Progenitor cell of endocrine pancreas (in vitro differentiated cells): Measurements from ENCODE around the gene NIPSNAP2. TPM values are rescaled to one million over a fixed set of nuclear protein-coding genes. Genes with fewer than 3 reads are reported as not detected.
"Not testable (repeated sequence)": the region's sequence is repeated elsewhere in the genome, so short reads cannot be mapped to it uniquely, and the experiment has no call there.

Source experiments
- DNase-seq: peaks from one replicate; pipeline ENCODE4 v3.0.0; 2021; ENCODE audit warnings: low spot score; ENCODE audit not compliant: unreplicated experiment
- H3K27ac Mint-ChIP-seq: 2 replicates; pipeline ENCODE4 v1.8.0; 2021; ENCODE audit warnings: mild to moderate bottlenecking, moderate library complexity, mixed read lengths
- H3K27me3 Mint-ChIP-seq: 2 replicates; pipeline ENCODE4 v1.8.0; 2021; ENCODE audit warnings: mixed read lengths
- H3K36me3 Mint-ChIP-seq: 2 replicates; pipeline ENCODE4 v1.8.0; 2022; ENCODE audit warnings: mixed read lengths; ENCODE audit not compliant: insufficient read depth
- H3K4me1 Mint-ChIP-seq: 2 replicates; pipeline ENCODE4 v1.8.0; 2021; ENCODE audit warnings: low read depth, mixed read lengths
- H3K4me3 Mint-ChIP-seq: 2 replicates; pipeline ENCODE4 v1.8.0; 2021; ENCODE audit warnings: low read depth, mild to moderate bottlenecking, moderate library complexity, mixed read lengths
- H3K9me3 Mint-ChIP-seq: 2 replicates; pipeline ENCODE4 v1.8.0; 2021; ENCODE audit warnings: low read depth, mixed read lengths
- CTCF ChIP-seq: fragments of 200-600 bp; sonication (generic); IDR thresholded peaks from one replicate; pipeline ENCODE4 v1.5.0; 2021; ENCODE audit warnings: antibody characterized with exemption, mild to moderate bottlenecking; ENCODE audit not compliant: unreplicated experiment
- total RNA-seq: library from RNA; stranded (reverse); gene quantifications from 2 replicates; pipeline ENCODE4 v1.2.1, GENCODE V29; 2021

Gene NIPSNAP2
- total RNA-seq, 1 donor from 2014 or later, result 50.3 TPM

- Mint-ChIP-seq H3K9me3 (no peaks in the 10 kb centered on the region), H3K36me3 (peaks cover 12% of the 10 kb centered on the region), H3K27me3 (no peaks in the 10 kb centered on the region), H3K27ac (peak overlapping the region; percentile 89), H3K4me3 (peak overlapping the region; percentile 81), H3K4me1 (peaks cover 16% of the 10 kb centered on the region)
- peak; percentile 64 for DNase-seq
- peak; percentile 55 for TF ChIP-seq CTCF
Observed at GRCh38 chr7:56033671-56034432, 69.5 kb downstream of the NIPSNAP2 start.

GRCh38 chr7:56040730-56041129, 76.3 kb downstream of the NIPSNAP2 start:
- Mint-ChIP-seq H3K9me3 (no peaks in the 10 kb centered on the region), H3K4me3 (no peak overlapping the region), H3K36me3 (peaks cover 6% of the 10 kb centered on the region), H3K27ac (no peak overlapping the region), H3K27me3 (no peaks in the 10 kb centered on the region), H3K4me1 (no peaks in the 10 kb centered on the region)
- no peak for DNase-seq
- TF ChIP-seq CTCF, result no peak

- not testable (repeated sequence) for H3K27me3 Mint-ChIP-seq, DNase-seq, H3K36me3 Mint-ChIP-seq, H3K4me3 Mint-ChIP-seq, H3K9me3 Mint-ChIP-seq
- Mint-ChIP-seq H3K4me1 (peaks cover 12% of the 10 kb centered on the region), H3K27ac (peak overlapping the region; percentile 73)
Observed at GRCh38 chr7:56045758-56046157, 81.4 kb downstream of the NIPSNAP2 start.

GRCh38 chr7:56046721-56047445, 82.5 kb downstream of the NIPSNAP2 start:
- peaks cover 6% of the 10 kb centered on the region for H3K36me3 Mint-ChIP-seq
- peaks cover 12% of the 10 kb centered on the region for H3K4me1 Mint-ChIP-seq
- H3K9me3 Mint-ChIP-seq, result no peaks in the 10 kb centered on the region
- no peaks in the 10 kb centered on the region for H3K27me3 Mint-ChIP-seq
- no peak for DNase-seq
- H3K4me3 Mint-ChIP-seq, result peak overlapping the region; percentile 9
- peak overlapping the region; percentile 98 for H3K27ac Mint-ChIP-seq
- TF ChIP-seq CTCF, result no peak

GRCh38 chr7:56047446-56048116, 83.2 kb downstream of the NIPSNAP2 start:
- not testable (repeated sequence) for H3K4me3 Mint-ChIP-seq, DNase-seq, H3K9me3 Mint-ChIP-seq, H3K36me3 Mint-ChIP-seq, H3K27me3 Mint-ChIP-seq
- peak overlapping the region; percentile 98 for H3K27ac Mint-ChIP-seq
- peaks cover 12% of the 10 kb centered on the region for H3K4me1 Mint-ChIP-seq

GRCh38 chr7:56048245-56048644, 83.9 kb downstream of the NIPSNAP2 start:
- Mint-ChIP-seq H3K9me3 (no peaks in the 10 kb centered on the region), H3K27me3 (no peaks in the 10 kb centered on the region), H3K27ac (peak overlapping the region; percentile 48), H3K4me3 (no peak overlapping the region), H3K36me3 (peaks cover 2% of the 10 kb centered on the region), H3K4me1 (peaks cover 16% of the 10 kb centered on the region)
- no peak for TF ChIP-seq CTCF
- DNase-seq, result no peak

- H3K9me3 Mint-ChIP-seq, DNase-seq, H3K36me3 Mint-ChIP-seq, H3K27me3 Mint-ChIP-seq: not testable (repeated sequence)
- Mint-ChIP-seq H3K4me3 (peak overlapping the region; percentile 7), H3K27ac (peak overlapping the region; percentile 48), H3K4me1 (peaks cover 18% of the 10 kb centered on the region)
Observed at GRCh38 chr7:56048763-56049162, 84.4 kb downstream of the NIPSNAP2 start.
